Astrocyte of the spinal cord (primary cell): Measurements from ENCODE around the gene C2CD4B.

Experiments
- DNase-seq: peaks from one replicate; pipeline ENCODE4 v3.0.0; 2011; ENCODE audit warnings: low read depth, low spot score
- H3K4me3 ChIP-seq: 2 replicates; pipeline ENCODE4 v1.5.1; 2011; ENCODE audit warnings: low read depth, mild to moderate bottlenecking, low read length, moderate library complexity
- in situ Hi-C: cut with HindIII; loops from 2 replicates; pipeline ENCODE4 v1.10.0; 2017; ENCODE audit warnings: low sequenced_read_pairs
- TF ChIP-seq, protein P1 (sequence below): IDR thresholded peaks from 2 replicates; pipeline ENCODE4 v1.5.1; 2012; ENCODE audit warnings: low read depth, mild to moderate bottlenecking, low read length, inconsistent platforms

C2CD4B gene

DNA sequence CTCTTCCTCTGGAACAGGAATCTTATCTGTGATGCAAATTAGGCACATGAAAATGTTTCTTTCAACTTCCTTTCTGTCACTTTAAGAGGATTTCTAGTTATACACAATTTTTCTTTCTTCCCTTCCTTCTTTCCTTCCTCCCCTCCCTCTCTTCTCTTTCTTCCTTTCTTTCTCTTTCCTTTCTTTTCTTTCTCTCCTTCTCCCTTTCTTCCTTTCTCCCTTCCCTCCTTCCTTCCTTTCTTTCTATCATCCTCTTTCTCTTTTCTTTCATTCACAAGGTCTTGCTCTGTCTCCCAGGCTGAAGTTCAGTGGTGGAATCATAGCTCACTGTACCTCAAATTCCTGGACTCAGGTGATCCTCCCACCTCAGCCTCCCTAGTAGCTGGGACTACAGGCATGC lies 18.0 kb upstream of the C2CD4B start:
- in situ Hi-C loops: no loop called here
- H3K4me3 ChIP-seq: no peak overlapping the region
- no peak for DNase-seq
- TF ChIP-seq, protein P1, sequence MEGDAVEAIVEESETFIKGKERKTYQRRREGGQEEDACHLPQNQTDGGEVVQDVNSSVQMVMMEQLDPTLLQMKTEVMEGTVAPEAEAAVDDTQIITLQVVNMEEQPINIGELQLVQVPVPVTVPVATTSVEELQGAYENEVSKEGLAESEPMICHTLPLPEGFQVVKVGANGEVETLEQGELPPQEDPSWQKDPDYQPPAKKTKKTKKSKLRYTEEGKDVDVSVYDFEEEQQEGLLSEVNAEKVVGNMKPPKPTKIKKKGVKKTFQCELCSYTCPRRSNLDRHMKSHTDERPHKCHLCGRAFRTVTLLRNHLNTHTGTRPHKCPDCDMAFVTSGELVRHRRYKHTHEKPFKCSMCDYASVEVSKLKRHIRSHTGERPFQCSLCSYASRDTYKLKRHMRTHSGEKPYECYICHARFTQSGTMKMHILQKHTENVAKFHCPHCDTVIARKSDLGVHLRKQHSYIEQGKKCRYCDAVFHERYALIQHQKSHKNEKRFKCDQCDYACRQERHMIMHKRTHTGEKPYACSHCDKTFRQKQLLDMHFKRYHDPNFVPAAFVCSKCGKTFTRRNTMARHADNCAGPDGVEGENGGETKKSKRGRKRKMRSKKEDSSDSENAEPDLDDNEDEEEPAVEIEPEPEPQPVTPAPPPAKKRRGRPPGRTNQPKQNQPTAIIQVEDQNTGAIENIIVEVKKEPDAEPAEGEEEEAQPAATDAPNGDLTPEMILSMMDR: no peak

DNA sequence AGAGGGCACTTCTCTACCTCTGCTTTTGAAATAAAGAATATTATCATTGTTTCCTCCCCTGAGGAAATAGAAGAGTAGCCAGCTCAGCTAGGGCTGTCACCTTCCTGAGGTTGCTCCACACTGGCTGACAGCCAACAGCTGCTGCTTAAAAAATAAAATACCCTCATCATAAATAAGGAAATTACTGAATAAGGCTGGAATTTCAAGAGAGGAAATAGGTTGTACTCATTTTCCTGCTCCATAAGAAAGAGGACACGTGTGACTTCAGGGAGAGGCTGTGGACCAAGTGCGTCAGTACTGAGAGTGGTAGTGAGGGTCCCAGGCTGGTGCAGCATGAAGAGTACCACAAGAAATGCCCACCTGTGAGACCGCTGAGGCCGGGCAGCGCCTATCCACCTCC lies 8.1 kb upstream of the C2CD4B start:
- no peak overlapping the region for H3K4me3 ChIP-seq
- in situ Hi-C loops: no loop called here
- no peak for DNase-seq
- TF ChIP-seq, protein P1: no peak

GRCh38 chr15:62171882-62172281 lies 6.8 kb upstream of the C2CD4B start:
- TF ChIP-seq, protein P1: no peak
- no peak overlapping the region for H3K4me3 ChIP-seq
- in situ Hi-C loops: no loop called here
- no peak for DNase-seq

- TF ChIP-seq, protein P1: no peak
- H3K4me3 ChIP-seq: no peak overlapping the region
- in situ Hi-C loops: no loop called here
- DNase-seq: no peak
These were observed 799 bp upstream of the C2CD4B start for GRCh38 chr15:62165793-62166375.

- in situ Hi-C loops: no loop called here
- no peak for DNase-seq
- TF ChIP-seq, protein P1: no peak
- H3K4me3 ChIP-seq: no peak overlapping the region
These were observed 535 bp downstream of the C2CD4B start for GRCh38 chr15:62164396-62165103.

- no peak overlapping the region for H3K4me3 ChIP-seq
These were observed 1.1 kb downstream of the C2CD4B start for GRCh38 chr15:62164014-62164395.

More at GRCh38 chr15:62164014-62164395, 1.1 kb downstream of the C2CD4B start:
- TF ChIP-seq, protein P1: no peak
- in situ Hi-C loops: no loop called here
- DNase-seq: no peak
